Measurements from ENCODE around the gene SPTBN1.

DNA sequence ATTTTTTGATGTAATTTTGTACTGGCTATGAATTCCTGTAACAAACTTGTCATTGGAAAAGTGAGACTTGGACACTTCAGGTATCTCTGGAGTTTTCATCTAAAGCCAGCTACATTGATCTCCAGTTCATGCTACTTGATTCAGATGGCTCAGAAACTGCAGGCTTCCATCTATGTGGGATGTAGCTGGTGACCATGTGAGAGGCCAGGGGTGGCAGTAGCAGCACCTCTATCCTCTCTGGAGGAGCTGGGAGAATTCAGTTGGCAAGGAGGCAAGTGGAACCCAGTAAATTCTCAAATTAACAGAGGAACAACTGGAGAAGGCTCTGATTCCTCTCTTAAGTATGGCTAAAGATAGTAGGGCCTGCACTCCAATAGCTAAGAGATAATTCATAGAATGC is 10.0 kb upstream of the SPTBN1 start:
- TF ChIP-seq, protein P1, sequence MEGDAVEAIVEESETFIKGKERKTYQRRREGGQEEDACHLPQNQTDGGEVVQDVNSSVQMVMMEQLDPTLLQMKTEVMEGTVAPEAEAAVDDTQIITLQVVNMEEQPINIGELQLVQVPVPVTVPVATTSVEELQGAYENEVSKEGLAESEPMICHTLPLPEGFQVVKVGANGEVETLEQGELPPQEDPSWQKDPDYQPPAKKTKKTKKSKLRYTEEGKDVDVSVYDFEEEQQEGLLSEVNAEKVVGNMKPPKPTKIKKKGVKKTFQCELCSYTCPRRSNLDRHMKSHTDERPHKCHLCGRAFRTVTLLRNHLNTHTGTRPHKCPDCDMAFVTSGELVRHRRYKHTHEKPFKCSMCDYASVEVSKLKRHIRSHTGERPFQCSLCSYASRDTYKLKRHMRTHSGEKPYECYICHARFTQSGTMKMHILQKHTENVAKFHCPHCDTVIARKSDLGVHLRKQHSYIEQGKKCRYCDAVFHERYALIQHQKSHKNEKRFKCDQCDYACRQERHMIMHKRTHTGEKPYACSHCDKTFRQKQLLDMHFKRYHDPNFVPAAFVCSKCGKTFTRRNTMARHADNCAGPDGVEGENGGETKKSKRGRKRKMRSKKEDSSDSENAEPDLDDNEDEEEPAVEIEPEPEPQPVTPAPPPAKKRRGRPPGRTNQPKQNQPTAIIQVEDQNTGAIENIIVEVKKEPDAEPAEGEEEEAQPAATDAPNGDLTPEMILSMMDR (IDR thresholded peaks at IDR 0.05): no peak
- TF ChIP-seq POLR2A (IDR thresholded peaks at IDR 0.05): no peak
